ENCODE data around the gene CNNM1.

DNA sequence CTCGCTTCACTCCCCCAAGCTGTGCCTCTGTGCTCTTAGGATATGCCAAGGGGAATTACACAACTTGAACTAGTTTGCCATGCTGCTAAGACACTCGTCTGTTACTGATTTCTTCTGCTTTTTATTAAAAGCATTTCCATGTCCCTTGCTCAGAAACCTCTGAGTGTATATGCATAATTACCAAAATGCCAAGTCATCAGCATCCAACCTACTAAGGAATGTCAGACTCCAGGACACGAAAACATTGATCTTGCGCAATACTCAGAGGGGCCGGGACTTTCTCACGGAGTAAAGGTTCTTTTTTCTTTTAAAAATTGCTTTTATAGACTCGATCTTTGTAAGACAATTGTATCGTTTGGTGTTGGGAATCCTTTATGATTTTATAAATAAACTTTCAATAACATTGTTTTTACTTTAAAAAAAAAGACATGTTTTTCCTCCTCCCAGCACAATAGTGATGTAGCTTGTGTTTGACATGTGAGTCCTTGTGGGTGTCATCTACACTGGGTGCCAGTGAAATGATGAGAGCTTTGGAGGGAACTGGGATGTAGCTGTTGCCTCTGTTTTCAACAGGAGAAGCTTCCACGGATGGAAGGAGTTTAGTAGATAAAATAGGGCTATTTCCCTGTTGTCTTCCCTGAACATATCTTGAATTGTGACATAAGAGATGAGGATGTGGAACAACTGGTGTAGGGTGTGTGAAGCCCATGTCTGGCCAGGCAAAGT is 43.6 kb downstream of the CNNM1 start:
- TF ChIP-seq, protein P1, sequence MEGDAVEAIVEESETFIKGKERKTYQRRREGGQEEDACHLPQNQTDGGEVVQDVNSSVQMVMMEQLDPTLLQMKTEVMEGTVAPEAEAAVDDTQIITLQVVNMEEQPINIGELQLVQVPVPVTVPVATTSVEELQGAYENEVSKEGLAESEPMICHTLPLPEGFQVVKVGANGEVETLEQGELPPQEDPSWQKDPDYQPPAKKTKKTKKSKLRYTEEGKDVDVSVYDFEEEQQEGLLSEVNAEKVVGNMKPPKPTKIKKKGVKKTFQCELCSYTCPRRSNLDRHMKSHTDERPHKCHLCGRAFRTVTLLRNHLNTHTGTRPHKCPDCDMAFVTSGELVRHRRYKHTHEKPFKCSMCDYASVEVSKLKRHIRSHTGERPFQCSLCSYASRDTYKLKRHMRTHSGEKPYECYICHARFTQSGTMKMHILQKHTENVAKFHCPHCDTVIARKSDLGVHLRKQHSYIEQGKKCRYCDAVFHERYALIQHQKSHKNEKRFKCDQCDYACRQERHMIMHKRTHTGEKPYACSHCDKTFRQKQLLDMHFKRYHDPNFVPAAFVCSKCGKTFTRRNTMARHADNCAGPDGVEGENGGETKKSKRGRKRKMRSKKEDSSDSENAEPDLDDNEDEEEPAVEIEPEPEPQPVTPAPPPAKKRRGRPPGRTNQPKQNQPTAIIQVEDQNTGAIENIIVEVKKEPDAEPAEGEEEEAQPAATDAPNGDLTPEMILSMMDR (IDR thresholded peaks at IDR 0.05), result no peak
- no peak for TF ChIP-seq POLR2A (IDR thresholded peaks at IDR 0.05)
